Esophagus squamous epithelium (tissue), 5 donors: ENCODE measurements around the gene PRKCI. TPM values are rescaled to one million over a fixed set of nuclear protein-coding genes. Genes with fewer than 3 reads are reported as not detected.

Source experiments
- DNase-seq: peaks from one replicate; lab custom pipeline; 2025; lab: John Stamatoyannopoulos, UW
- H3K27ac ChIP-seq, 4 donors: fragments of 200-600 bp; sonication (generic); one replicate each; pipeline ENCODE4 v1.5.1; 2016 to 2019; ENCODE audit warnings: mild to moderate bottlenecking in 1 of 4
- H3K27me3 ChIP-seq, 4 donors: fragments of 200-600 bp; sonication (generic); 1 replicate in 3 of 4; 2 replicates in 1 of 4; pipeline versions ENCODE4 v1.5.1 to v1.6.0; 2017 to 2021; ENCODE audit warnings: antibody characterized with exemption in 1 of 4
- H3K36me3 ChIP-seq, 3 donors: fragments of 200-600 bp; sonication (generic); one replicate each; pipeline ENCODE4 v1.5.1; 2016 to 2019
- H3K4me1 ChIP-seq, 3 donors: fragments of 200-600 bp; sonication (generic); one replicate each; pipeline ENCODE4 v1.5.1; 2017 to 2019
- H3K4me3 ChIP-seq, 4 donors: fragments of 200-600 bp; sonication (generic); 1 replicate in 3 of 4; 2 replicates in 1 of 4; pipeline ENCODE4 v1.5.1; 2016 to 2019; ENCODE audit warnings: mild to moderate bottlenecking in 2 of 4, moderate library complexity in 1 of 4
- H3K9me3 ChIP-seq, 3 donors: fragments of 200-600 bp; sonication (generic); one replicate each; pipeline ENCODE4 v1.5.1; 2016 to 2019
- CTCF ChIP-seq, 6 experiments: fragments of 450-650 bp in 4 of 6; fragments of 200-600 bp in 2 of 6; sonication (generic) in 2 of 6; IDR thresholded peaks; one replicate each; pipeline ENCODE4 v1.5.1; 2016 to 2019; ENCODE audit warnings: antibody characterized with exemption in 6 of 6, mild to moderate bottlenecking in 4 of 6, moderate library complexity in 4 of 6
- POLR2A ChIP-seq, 4 donors: fragments of 450-650 bp; IDR thresholded peaks; one replicate each; pipeline ENCODE4 v1.6.1; 2017; ENCODE audit warnings: antibody characterized with exemption in 4 of 4, mild to moderate bottlenecking in 4 of 4, moderate library complexity in 3 of 4
- WGBS, 2 donors: methylation state at CpG; one replicate each; pipeline ENCODE4 v1.1.5; 2018; 5-methylcytosine and 5-hydroxymethylcytosine counted together
- intact Hi-C: fragments of 100-400 bp; cut with DNase I; formaldehyde crosslinking; loops from one replicate; pipeline ENCODE4 v1.15.0; 2022
- total RNA-seq, 4 donors: library from RNA; depleted of rRNA; stranded (reverse); fragments of >200 nt; gene quantifications; one replicate each; pipeline ENCODE4 v1.1.0, GENCODE V29; 2016
- donor health status: DM: yes; HTN: yes; CAD: no.

The PRKCI gene
- total RNA-seq = 10 to 100 TPM; 27.7 to 41.1 (median 35.3) TPM

- Histone ChIP-seq H3K27ac (peak within 1 kb of the TSS; percentile 91 to 97 (median 96)), H3K9me3 (no peaks in the 10 kb centered on the region), H3K36me3 (no peaks in the 10 kb centered on the region), H3K27me3 (no peaks in the 10 kb centered on the region), H3K4me3 (peak within 1 kb of the TSS; percentile 76 to 100 (median 89)), H3K4me1 (peaks cover 9 to 47% (median 29%) of the 10 kb centered on the region in 3 donors)
- intact Hi-C loops = no loop called here
- TF ChIP-seq POLR2A (IDR thresholded peaks at IDR 0.05) (peak in 3 of 4 donors; percentile 82 to 95 (median 84)), CTCF (IDR thresholded peaks at IDR 0.05) (peak in 1 of 6 experiments; percentile 13)
- 0% methylated on average over 13 to 21 of the region's 60 CpGs for WGBS, 2 donors
- DNase-seq = peak; percentile 55
Measured at GRCh38 chr3:170221924-170222646, at the start of gene PRKCI. PRKCI (plus strand) TSS chr3:170222424; CDS start chr3:170222670, 246 bp downstream.

GRCh38 chr3:170178651-170179050 is 43.6 kb upstream of the PRKCI start:
- WGBS, 2 donors = 58 to 79% methylated on average over 3 of the region's 3 CpGs
- peak overlapping the region in 1 of 4 donors; percentile 87 for H3K4me3 ChIP-seq
- DNase-seq = no peak

GRCh38 chr3:170179432-170179831 is 42.8 kb upstream of the PRKCI start:
- Histone ChIP-seq H3K36me3 (peaks cover 0 to 45% (median 0%) of the 10 kb centered on the region in 3 donors), H3K4me3 (peak overlapping the region; percentile 73 to 87 (median 76)), H3K4me1 (peaks cover 0 to 52% (median 18%) of the 10 kb centered on the region in 3 donors), H3K27me3 (no peaks in the 10 kb centered on the region), H3K27ac (peak overlapping the region in 3 of 4 donors; percentile 91 to 96 (median 96)), H3K9me3 (no peaks in the 10 kb centered on the region)
- 41 to 46% methylated on average over 1 of the region's 1 CpG for WGBS, 2 donors
- intact Hi-C loops = no loop called here
- no peak for TF ChIP-seq CTCF (IDR thresholded peaks at IDR 0.05)
- no peak for TF ChIP-seq POLR2A (IDR thresholded peaks at IDR 0.05)
- no peak for DNase-seq

More at GRCh38 chr3:170178651-170179050, 43.6 kb upstream of the PRKCI start:
- no peak for TF ChIP-seq CTCF (IDR thresholded peaks at IDR 0.05)
- TF ChIP-seq POLR2A (IDR thresholded peaks at IDR 0.05) = no peak
- H3K27ac ChIP-seq = no peak overlapping the region
- H3K9me3 ChIP-seq = no peaks in the 10 kb centered on the region
- intact Hi-C loops = no loop called here
- H3K27me3 ChIP-seq = no peaks in the 10 kb centered on the region
- H3K36me3 ChIP-seq = peaks cover 0 to 52% (median 0%) of the 10 kb centered on the region in 3 donors
- peaks cover 0 to 60% (median 18%) of the 10 kb centered on the region in 3 donors for H3K4me1 ChIP-seq

GRCh38 chr3:170180079-170180907 is 41.9 kb upstream of the PRKCI start:
- Histone ChIP-seq H3K4me1 (peaks cover 0 to 44% (median 18%) of the 10 kb centered on the region in 3 donors), H3K9me3 (no peaks in the 10 kb centered on the region), H3K36me3 (peaks cover 0 to 36% (median 0%) of the 10 kb centered on the region in 3 donors), H3K4me3 (peak overlapping the region; percentile 73 to 87 (median 76)), H3K27me3 (no peaks in the 10 kb centered on the region), H3K27ac (peak overlapping the region; percentile 91 to 99 (median 96))
- intact Hi-C loops = no loop called here
- TF ChIP-seq CTCF (IDR thresholded peaks at IDR 0.05) (no peak), POLR2A (IDR thresholded peaks at IDR 0.05) (peak in 1 of 4 donors; percentile 14)
- WGBS, 2 donors = 3 to 7% methylated on average over 16 of the region's 16 CpGs
- DNase-seq = no peak
